AG09319 (cell line): ENCODE measurements around the gene THSD4.
"Not testable (repeated sequence)": the region's sequence is repeated elsewhere in the genome, so short reads cannot be mapped to it uniquely, and the experiment has no call there.

Experiments
- DNase-seq: peaks from one replicate; pipeline ENCODE4 v3.0.0-alpha.2; 2010; ENCODE audit warnings: low read depth; ENCODE audit errors: extremely low read depth
- CTCF ChIP-seq: IDR thresholded peaks from 2 replicates; pipeline ENCODE4 v1.5.1; 2011; ENCODE audit warnings: low read depth, mild to moderate bottlenecking, inconsistent platforms, low read length, moderate library complexity

THSD4 gene

DNA sequence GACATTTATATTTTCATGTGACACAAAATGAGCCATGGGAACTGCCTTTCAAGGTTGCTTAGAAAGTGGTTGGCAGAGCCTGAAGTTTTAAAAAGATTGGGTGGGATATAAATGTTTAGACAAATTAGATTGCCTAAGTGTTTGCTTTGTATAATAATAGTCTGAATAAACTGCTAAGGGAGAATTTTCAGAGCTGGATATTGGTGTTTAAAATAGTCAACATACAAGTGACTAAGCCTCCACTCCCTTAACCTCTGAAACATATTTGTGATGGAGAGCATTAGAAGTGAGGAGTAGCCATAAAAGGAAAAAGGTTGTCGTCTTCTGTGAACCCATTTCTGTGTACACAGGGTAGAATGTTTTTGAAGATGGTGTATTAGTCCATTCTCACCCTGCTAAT lies 201.6 kb downstream of the THSD4 start:
- TF ChIP-seq CTCF: no peak
- DNase-seq: no peak

GRCh38 chr15:71319424-71319823 lies 204.2 kb downstream of the THSD4 start:
- DNase-seq: not testable (repeated sequence)

DNA sequence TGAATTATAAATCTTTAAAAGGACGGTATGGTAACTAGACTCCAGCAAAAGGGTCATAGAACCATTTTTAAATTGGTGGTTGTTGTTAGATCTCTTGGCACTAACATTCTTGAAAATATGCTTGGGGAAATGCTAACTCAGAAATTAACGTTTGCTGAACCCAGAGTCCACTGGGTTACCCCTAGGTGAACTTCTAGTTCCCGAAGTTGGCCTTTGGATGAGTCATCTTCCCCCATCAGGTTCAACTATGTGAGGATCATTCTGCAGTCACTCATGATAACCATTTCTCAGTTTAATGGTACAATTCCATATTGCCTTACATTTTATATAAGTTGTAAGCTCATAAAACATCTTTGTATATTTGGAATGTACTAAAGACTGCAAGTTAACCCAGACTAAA lies 204.7 kb downstream of the THSD4 start:
- no peak for TF ChIP-seq CTCF

GRCh38 chr15:71323082-71323481 lies 207.8 kb downstream of the THSD4 start:
- no peak for DNase-seq
- no peak for TF ChIP-seq CTCF

More for the DNA sequence above, 204.7 kb downstream of the THSD4 start:
- DNase-seq: no peak

DNA sequence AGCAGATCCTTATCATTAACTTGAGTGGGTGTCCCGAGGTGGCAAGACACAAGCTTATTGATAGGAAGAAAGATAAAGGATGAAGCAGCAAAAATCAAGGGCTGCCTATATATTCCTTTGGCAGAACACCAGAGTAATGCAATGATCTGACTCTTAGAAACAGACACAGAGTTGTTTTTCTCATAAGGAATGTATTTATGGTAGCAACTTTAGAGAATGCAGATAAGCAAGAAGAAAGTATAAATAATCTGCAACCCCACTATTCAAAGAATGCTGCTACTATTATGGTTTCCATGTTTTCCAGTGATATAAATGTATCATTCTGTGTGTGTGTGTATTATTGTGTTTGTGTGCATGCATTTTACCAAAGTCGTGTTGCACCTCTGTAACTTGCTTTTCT lies 208.3 kb downstream of the THSD4 start:
- DNase-seq: no peak
- TF ChIP-seq CTCF: no peak

DNA sequence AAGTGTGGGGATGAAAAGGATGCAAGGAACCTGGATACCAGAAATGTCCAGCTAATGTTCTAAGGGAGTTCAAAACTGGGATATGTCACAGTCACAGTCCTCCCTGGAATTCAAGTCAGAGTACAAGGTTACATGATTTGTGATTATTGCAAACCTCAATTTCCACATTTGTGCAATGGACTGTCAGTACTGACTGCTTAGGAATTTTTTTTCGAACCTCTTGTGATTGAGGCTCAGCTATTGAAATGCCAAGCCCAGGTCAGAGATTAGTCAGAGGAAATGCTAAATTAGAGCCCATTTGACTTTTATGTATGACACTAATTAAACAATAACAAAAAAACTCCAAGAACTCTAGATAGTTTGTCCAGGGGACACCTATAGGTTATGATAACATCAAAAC lies 210.2 kb downstream of the THSD4 start:
- no peak for DNase-seq
- TF ChIP-seq CTCF: no peak

DNA sequence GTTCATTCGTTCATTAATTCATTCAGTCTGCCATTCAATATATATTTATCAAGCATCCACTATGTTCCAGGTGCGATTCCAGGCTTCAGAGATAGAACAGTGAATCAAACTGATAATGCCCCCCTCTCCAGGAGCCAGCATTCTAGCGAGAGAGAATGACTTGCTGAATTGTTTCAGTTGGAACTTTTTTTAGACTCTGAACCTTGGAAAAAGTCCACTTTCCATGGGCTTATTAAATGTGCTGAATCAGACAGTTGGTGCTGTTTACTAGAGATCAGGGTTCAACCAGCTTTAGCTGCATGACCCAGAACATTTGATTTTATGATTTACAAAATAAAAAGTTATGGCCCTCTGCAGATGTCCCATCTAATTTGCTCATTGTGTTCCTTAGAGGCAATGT lies 213.2 kb downstream of the THSD4 start:
- no peak for TF ChIP-seq CTCF

GRCh38 chr15:71329041-71329440 lies 213.8 kb downstream of the THSD4 start:
- no peak for TF ChIP-seq CTCF
- no peak for DNase-seq

More for the DNA sequence above, 213.2 kb downstream of the THSD4 start:
- DNase-seq: no peak
